Activated CD8-positive, alpha-beta memory T cell treated with anti-CD3 and anti-CD28 coated beads for 48 hours (primary cell): ENCODE data around the gene PCLO.
"Not testable (repeated sequence)": the region's sequence is repeated elsewhere in the genome, so short reads cannot be mapped to it uniquely, and the experiment has no call there.

Experiments used
- DNase-seq, 3 experiments: peaks; one replicate each; pipeline ENCODE4 v3.0.0-alpha.2; 2020; ENCODE audit warnings: low read depth in 2 of 3, low spot score in 2 of 3

PCLO gene

GRCh38 chr7:83054472-83054871 lies 108.2 kb downstream of the PCLO start:
- no peak for DNase-seq

- DNase-seq, result no peak
Observed at GRCh38 chr7:83053965-83054364, 108.7 kb downstream of the PCLO start.

GRCh38 chr7:83040484-83040883 lies 122.2 kb downstream of the PCLO start:
- no peak for DNase-seq

GRCh38 chr7:83038787-83039186 lies 123.9 kb downstream of the PCLO start:
- DNase-seq, result no peak

GRCh38 chr7:83036721-83037380 lies 125.8 kb downstream of the PCLO start:
- no peak for DNase-seq

GRCh38 chr7:83036130-83036529 lies 126.6 kb downstream of the PCLO start:
- no peak for DNase-seq

GRCh38 chr7:83032195-83032594 lies 130.5 kb downstream of the PCLO start:
- no peak for DNase-seq

- DNase-seq, result not testable (repeated sequence)
Observed at GRCh38 chr7:83023817-83024665, 138.6 kb downstream of the PCLO start.

GRCh38 chr7:83021032-83021431 lies 141.7 kb downstream of the PCLO start:
- DNase-seq, result no peak

GRCh38 chr7:83020161-83020560 lies 142.5 kb downstream of the PCLO start:
- DNase-seq, result no peak

- no peak for DNase-seq
Observed at GRCh38 chr7:83015916-83016315, 146.8 kb downstream of the PCLO start.

- no peak for DNase-seq
Observed at GRCh38 chr7:83014546-83014945, 148.1 kb downstream of the PCLO start.

GRCh38 chr7:83011954-83012353 lies 150.7 kb downstream of the PCLO start:
- no peak for DNase-seq

- no peak for DNase-seq
Observed at GRCh38 chr7:83005410-83005809, 157.3 kb downstream of the PCLO start.

GRCh38 chr7:83001362-83002040 lies 161.2 kb downstream of the PCLO start:
- no peak for DNase-seq

- DNase-seq, result no peak
Observed at GRCh38 chr7:82998436-82998835, 164.2 kb downstream of the PCLO start.

- no peak for DNase-seq
Observed at GRCh38 chr7:82985144-82985802, 177.4 kb downstream of the PCLO start.

GRCh38 chr7:82980130-82980788 lies 182.4 kb downstream of the PCLO start:
- no peak for DNase-seq

GRCh38 chr7:82975811-82976468 lies 186.7 kb downstream of the PCLO start:
- no peak for DNase-seq

- DNase-seq, result no peak
Observed at GRCh38 chr7:82972135-82972534, 190.5 kb downstream of the PCLO start.
